Fibroblast of pulmonary artery (primary cell): ENCODE data around the gene DDI2.

Source experiments
- DNase-seq: peaks from one replicate; pipeline ENCODE4 v3.0.0-alpha.2; 2010; ENCODE audit warnings: low read depth
- H3K4me3 ChIP-seq: replicated peaks from 2 replicates; pipeline ENCODE4 v1.5.1; 2011; ENCODE audit warnings: low read depth, mild to moderate bottlenecking, control low read depth, low read length, moderate library complexity
- TF ChIP-seq, protein P1 (sequence below): IDR thresholded peaks from 2 replicates; pipeline ENCODE4 v1.5.1; 2011; ENCODE audit warnings: mild to moderate bottlenecking, control low read depth, low read length, inconsistent platforms; ENCODE audit errors: missing control alignments

DDI2 gene

DNA sequence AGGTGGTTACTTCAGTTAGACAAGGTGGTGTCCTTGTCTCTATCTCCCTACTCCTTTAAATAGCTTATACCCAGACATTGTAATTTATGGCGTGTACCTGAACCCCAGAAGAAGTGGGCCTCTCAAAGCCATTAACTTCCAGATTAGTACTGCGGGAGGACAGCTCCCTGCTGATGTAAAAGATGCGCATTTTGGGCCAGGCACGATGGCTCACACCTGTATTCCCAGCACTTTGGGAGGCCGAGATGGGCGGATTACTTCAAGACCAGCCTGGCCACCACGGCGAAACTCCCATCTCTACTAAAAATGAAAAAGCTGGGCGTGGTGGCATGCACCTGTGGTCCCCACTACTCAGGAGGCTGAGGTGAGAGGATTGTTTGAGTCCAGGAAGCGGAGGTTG, 51.8 kb downstream of the DDI2 start:
- no peak for DNase-seq
- TF ChIP-seq, protein P1, sequence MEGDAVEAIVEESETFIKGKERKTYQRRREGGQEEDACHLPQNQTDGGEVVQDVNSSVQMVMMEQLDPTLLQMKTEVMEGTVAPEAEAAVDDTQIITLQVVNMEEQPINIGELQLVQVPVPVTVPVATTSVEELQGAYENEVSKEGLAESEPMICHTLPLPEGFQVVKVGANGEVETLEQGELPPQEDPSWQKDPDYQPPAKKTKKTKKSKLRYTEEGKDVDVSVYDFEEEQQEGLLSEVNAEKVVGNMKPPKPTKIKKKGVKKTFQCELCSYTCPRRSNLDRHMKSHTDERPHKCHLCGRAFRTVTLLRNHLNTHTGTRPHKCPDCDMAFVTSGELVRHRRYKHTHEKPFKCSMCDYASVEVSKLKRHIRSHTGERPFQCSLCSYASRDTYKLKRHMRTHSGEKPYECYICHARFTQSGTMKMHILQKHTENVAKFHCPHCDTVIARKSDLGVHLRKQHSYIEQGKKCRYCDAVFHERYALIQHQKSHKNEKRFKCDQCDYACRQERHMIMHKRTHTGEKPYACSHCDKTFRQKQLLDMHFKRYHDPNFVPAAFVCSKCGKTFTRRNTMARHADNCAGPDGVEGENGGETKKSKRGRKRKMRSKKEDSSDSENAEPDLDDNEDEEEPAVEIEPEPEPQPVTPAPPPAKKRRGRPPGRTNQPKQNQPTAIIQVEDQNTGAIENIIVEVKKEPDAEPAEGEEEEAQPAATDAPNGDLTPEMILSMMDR: no peak
- no peak overlapping the region for H3K4me3 ChIP-seq

DNA sequence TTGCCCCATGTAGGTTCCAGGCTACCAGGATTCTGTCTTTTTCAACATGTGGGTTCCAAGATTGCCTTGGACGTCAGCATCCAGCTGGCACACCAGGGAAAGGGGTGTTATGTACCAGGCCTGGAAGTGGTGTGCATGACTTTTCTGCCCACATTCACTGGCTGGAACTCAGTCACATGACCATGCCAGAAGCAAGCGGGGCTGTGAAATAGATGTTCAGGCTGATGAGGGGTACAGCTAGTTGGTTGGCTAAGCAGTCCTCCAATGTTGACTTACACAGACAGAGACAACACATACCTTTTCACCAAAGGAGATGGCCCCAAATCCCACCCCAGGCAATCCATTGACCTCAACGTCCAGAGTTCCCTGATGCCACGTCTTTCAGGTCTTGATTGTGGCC, 52.6 kb downstream of the DDI2 start:
- H3K4me3 ChIP-seq: no peak overlapping the region
- DNase-seq: no peak
- TF ChIP-seq, protein P1: no peak

DNA sequence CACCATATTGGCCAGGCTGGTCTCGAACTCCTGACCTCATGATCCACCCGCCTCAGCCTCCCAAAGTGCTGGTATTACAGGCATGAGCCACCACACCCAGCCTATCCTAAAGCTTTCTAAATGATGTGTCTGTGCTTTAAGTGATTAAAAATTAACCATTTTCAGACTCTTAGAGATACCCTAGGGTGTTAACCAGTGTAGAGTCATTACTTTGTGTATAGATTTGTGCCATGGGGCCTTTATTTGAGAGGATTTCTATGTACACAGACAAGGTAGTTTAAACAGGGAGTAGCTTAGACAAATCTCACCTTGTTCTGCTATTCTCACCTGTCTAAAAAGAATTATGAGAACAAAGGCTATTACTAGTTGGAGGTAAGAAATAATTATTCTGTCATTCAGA, 54.2 kb downstream of the DDI2 start:
- TF ChIP-seq, protein P1: no peak
- no peak for DNase-seq
- H3K4me3 ChIP-seq: no peak overlapping the region

DNA sequence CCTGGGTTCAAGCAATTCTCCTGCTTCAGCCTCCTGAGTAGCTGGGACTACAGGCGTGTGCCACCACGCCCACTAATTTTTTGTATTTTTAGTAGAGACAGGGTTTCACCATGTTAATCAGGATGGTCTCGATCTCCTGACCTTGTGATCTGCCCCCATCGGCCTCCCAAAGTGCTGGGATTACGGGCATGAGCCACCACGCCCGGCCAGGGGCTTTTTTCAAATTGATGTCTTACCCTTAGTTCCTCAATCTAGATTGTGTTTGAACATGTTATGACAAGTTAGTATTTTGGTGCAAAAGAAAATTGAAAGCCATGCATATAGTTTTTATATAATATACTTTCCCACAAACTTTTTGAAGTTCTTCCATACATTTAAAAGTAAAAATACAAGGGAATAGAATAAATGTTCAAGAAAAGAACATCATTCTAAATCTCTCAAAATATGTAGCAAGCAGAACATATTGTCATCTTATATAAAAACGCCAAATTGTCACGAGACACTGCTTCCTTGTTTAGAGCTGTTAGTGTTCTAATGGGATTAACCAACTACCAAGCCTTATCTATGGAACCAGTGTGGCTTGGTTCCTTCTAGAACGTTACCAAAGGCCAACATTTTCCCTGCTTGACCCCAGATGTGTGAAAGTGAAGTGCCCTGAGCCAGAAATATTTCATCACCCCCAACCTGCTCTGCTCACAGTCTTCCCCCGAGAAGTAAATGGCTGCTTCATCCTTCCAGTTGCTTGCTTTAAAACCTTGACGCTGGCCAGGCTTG, 57.3 kb downstream of the DDI2 start:
- no peak for DNase-seq
- TF ChIP-seq, protein P1: no peak
- H3K4me3 ChIP-seq: no peak overlapping the region

DNA sequence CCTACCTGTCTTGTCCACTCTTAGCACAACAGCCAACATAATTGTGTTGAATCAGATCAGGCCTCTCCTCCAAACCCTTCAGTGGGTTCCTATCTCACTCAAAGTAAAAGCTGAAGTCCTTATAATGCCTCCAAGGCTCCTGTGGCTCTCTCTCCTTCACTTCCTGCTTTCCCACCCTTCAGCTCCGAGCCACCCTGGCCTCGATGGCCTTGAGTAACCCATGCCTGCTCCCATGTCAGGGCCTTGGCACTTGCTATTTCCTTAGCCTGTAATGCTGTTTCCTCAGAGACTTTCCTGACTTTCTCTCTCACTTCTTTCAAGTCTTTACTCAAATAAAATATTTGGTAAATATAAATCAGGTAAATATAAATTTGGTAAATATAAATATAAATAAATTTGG, 58.8 kb downstream of the DDI2 start:
- TF ChIP-seq, protein P1: no peak
- H3K4me3 ChIP-seq: no peak overlapping the region
- no peak for DNase-seq

DNA sequence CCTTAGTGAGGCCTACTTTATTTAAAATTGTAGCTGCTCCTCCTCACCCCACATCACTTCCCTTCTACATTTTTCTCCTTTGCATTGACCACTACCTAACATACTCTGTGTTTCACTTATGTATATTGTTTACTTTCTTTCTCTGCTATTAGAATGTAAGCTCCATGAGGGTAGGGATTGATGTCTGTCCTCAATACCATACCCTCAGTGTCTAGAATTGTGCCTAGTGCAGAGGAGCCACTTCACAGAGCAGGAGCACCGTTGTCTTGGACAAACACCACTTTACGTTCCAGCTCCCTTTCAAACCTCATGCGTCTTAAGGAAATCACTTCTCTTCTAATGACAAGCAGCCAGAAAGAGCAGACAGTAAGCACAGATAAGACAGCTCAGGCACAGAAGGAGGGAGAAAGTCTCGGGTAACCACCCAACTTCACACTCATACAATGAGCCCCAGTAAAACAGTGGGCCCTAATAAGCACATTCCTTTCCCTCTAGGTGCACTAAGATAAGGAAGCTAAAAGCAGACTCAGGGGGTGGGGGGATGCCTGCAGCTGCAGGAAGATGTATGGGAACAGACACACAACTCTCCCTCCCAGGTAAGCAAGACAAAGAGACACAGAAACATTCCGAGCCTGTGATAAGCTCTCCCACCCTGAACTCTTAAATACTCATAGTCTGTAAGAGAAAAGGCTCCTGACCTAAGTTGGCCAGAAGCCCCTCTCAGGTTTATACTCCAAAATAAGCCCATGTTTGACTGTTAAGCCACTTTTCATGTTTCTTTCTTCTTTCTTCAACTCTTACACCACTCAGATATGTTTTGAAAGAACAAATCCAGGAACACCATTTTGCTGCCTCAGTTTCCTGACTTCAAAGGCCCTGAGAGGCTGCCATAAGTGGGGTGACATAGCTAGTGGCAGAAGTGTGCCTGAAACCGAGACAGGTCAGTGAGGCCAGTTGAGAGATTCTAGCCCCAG, 59.7 kb downstream of the DDI2 start:
- DNase-seq: no peak
- TF ChIP-seq, protein P1: no peak
- H3K4me3 ChIP-seq: no peak overlapping the region
